Measurements from ENCODE around the gene NUP214.

DNA sequence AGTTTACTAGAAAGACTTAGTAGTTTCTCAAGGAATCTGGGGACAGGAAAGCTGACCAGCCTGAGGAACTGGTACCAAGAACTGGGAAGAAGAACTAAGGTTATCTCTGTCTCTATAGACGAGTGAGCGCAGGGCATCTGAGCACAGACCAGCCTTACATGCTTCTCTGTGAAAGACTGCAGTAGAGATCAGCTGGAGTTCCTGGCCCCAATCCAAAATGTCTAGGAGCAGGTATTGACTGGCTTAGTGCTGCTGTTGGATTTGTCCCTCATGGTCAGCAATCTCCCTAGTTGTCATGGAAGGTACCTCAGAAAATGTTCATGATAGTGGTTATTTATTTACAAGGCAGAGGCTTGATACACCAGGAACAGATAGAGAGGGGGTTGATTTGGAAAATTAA, 13.3 kb downstream of the NUP214 start:
- TF ChIP-seq, protein P1, sequence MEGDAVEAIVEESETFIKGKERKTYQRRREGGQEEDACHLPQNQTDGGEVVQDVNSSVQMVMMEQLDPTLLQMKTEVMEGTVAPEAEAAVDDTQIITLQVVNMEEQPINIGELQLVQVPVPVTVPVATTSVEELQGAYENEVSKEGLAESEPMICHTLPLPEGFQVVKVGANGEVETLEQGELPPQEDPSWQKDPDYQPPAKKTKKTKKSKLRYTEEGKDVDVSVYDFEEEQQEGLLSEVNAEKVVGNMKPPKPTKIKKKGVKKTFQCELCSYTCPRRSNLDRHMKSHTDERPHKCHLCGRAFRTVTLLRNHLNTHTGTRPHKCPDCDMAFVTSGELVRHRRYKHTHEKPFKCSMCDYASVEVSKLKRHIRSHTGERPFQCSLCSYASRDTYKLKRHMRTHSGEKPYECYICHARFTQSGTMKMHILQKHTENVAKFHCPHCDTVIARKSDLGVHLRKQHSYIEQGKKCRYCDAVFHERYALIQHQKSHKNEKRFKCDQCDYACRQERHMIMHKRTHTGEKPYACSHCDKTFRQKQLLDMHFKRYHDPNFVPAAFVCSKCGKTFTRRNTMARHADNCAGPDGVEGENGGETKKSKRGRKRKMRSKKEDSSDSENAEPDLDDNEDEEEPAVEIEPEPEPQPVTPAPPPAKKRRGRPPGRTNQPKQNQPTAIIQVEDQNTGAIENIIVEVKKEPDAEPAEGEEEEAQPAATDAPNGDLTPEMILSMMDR (IDR thresholded peaks at IDR 0.05; ENCODE audit: insufficient read depth, low read length) = no peak
- no peak for TF ChIP-seq GABPA (IDR thresholded peaks at IDR 0.05; ENCODE audit: low read depth)
- no peak for TF ChIP-seq POLR2AphosphoS5 (IDR thresholded peaks at IDR 0.05; ENCODE audit: low read depth)
- TF ChIP-seq, protein P2, sequence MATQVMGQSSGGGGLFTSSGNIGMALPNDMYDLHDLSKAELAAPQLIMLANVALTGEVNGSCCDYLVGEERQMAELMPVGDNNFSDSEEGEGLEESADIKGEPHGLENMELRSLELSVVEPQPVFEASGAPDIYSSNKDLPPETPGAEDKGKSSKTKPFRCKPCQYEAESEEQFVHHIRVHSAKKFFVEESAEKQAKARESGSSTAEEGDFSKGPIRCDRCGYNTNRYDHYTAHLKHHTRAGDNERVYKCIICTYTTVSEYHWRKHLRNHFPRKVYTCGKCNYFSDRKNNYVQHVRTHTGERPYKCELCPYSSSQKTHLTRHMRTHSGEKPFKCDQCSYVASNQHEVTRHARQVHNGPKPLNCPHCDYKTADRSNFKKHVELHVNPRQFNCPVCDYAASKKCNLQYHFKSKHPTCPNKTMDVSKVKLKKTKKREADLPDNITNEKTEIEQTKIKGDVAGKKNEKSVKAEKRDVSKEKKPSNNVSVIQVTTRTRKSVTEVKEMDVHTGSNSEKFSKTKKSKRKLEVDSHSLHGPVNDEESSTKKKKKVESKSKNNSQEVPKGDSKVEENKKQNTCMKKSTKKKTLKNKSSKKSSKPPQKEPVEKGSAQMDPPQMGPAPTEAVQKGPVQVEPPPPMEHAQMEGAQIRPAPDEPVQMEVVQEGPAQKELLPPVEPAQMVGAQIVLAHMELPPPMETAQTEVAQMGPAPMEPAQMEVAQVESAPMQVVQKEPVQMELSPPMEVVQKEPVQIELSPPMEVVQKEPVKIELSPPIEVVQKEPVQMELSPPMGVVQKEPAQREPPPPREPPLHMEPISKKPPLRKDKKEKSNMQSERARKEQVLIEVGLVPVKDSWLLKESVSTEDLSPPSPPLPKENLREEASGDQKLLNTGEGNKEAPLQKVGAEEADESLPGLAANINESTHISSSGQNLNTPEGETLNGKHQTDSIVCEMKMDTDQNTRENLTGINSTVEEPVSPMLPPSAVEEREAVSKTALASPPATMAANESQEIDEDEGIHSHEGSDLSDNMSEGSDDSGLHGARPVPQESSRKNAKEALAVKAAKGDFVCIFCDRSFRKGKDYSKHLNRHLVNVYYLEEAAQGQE (IDR thresholded peaks at IDR 0.05; ENCODE audit: insufficient replicate concordance, low read depth) = no peak
- TF ChIP-seq SPI1 (IDR thresholded peaks at IDR 0.05; ENCODE audit: borderline replicate concordance, low read depth) = no peak
